Osteocyte (in vitro differentiated cells): ENCODE data around the gene PTTG1IP. TPM values are rescaled to one million over a fixed set of nuclear protein-coding genes. Genes with fewer than 3 reads are reported as not detected.

Experiments
- DNase-seq: peaks from one replicate; pipeline ENCODE4 v3.0.0; 2021; ENCODE audit warnings: mixed read lengths; ENCODE audit not compliant: unreplicated experiment; ENCODE audit errors: extremely low spot score
- H3K27ac Mint-ChIP-seq: one replicate; pipeline ENCODE4 v1.8.0; 2021; ENCODE audit warnings: mild to moderate bottlenecking, mixed read lengths; ENCODE audit not compliant: unreplicated experiment
- H3K27me3 Mint-ChIP-seq: one replicate; pipeline ENCODE4 v1.8.0; 2021; ENCODE audit warnings: mixed read lengths; ENCODE audit not compliant: unreplicated experiment
- H3K36me3 Mint-ChIP-seq: one replicate; pipeline ENCODE4 v1.8.0; 2021; ENCODE audit warnings: mixed read lengths; ENCODE audit not compliant: unreplicated experiment
- H3K4me1 Mint-ChIP-seq: one replicate; pipeline ENCODE4 v1.8.0; 2021; ENCODE audit warnings: mixed read lengths; ENCODE audit not compliant: unreplicated experiment
- H3K4me3 Mint-ChIP-seq: one replicate; pipeline ENCODE4 v1.8.0; 2021; ENCODE audit warnings: mild to moderate bottlenecking, moderate library complexity, mixed read lengths; ENCODE audit not compliant: unreplicated experiment
- H3K9me3 Mint-ChIP-seq: one replicate; pipeline ENCODE4 v1.8.0; 2021; ENCODE audit warnings: mixed read lengths; ENCODE audit not compliant: unreplicated experiment
- total RNA-seq: library from RNA; stranded (reverse); gene quantifications from 2 replicates; pipeline ENCODE4 v1.2.1, GENCODE V29; 2021
- TF ChIP-seq, protein P1 (sequence below): fragments of 200-600 bp; sonication (generic); IDR thresholded peaks from 2 replicates; pipeline ENCODE4 v1.5.0; 2021; ENCODE audit warnings: antibody characterized with exemption, mild to moderate bottlenecking, moderate library complexity

PTTG1IP gene
- total RNA-seq, 1 donor from 2014 or later: 318 TPM

DNA sequence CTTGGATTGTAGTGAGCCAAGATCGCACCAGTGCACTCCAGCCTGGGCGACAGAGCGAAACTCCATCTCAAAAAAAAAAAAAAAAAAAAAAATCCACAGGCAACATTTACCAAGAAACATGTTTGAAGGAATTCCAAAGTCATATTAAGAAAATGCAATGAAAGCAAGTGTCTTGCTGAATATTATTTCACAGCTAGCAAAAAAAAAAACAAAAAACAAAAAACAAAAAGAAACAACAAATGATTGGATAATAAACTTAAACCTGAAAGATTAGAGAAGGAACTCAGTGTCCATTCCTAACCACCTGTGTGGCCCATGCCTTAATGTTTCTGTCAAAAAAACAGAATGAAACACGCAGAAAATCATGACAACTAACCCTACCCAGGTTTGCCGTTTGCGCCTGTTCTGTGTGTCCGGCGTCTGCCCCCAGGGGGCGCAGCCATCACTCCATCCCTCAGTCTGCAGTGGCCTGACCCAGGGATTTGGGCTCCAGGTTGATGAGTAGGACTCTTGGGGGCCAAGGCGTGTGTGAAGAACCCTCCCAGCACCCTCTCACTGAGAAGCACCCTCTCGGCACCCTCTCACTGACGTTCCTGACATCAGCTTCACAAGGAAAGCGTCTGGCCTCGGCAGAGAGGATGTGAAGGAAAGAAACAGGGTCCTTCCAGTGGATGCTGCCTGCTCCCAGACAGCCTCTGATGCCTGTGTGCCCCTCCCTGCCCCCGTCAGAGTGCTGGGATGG is 19.2 kb upstream of the PTTG1IP start:
- Mint-ChIP-seq H3K36me3 (no peaks in the 10 kb centered on the region), H3K9me3 (no peaks in the 10 kb centered on the region), H3K4me1 (no peaks in the 10 kb centered on the region), H3K27me3 (peaks cover 7% of the 10 kb centered on the region), H3K27ac (no peak overlapping the region), H3K4me3 (no peak overlapping the region)
- no peak for DNase-seq
- TF ChIP-seq, protein P1, sequence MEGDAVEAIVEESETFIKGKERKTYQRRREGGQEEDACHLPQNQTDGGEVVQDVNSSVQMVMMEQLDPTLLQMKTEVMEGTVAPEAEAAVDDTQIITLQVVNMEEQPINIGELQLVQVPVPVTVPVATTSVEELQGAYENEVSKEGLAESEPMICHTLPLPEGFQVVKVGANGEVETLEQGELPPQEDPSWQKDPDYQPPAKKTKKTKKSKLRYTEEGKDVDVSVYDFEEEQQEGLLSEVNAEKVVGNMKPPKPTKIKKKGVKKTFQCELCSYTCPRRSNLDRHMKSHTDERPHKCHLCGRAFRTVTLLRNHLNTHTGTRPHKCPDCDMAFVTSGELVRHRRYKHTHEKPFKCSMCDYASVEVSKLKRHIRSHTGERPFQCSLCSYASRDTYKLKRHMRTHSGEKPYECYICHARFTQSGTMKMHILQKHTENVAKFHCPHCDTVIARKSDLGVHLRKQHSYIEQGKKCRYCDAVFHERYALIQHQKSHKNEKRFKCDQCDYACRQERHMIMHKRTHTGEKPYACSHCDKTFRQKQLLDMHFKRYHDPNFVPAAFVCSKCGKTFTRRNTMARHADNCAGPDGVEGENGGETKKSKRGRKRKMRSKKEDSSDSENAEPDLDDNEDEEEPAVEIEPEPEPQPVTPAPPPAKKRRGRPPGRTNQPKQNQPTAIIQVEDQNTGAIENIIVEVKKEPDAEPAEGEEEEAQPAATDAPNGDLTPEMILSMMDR: peak; percentile 85

DNA sequence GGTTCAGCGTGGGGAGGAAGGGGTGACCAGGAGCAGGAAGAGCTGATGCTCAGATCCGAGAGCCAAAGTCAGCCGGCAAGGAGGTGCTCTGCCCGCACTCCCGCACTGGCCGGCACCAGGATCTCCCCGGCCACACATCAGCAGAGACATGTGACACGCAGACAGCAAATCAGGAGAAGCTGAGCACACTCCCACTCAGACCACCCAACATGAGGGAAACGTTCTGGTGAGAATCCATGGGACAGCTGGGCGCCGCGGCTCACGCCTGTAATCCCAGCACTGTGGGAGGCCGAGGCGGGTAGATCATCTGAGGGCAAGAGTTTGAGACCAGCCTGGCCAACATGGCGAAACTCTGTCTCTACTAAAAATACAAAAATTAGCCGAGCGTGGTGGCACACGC is 18.6 kb upstream of the PTTG1IP start:
- Mint-ChIP-seq H3K9me3 (no peaks in the 10 kb centered on the region), H3K4me3 (no peak overlapping the region), H3K36me3 (no peaks in the 10 kb centered on the region), H3K27ac (no peak overlapping the region), H3K4me1 (no peaks in the 10 kb centered on the region), H3K27me3 (peaks cover 7% of the 10 kb centered on the region)
- DNase-seq: no peak
- TF ChIP-seq, protein P1: no peak

DNA sequence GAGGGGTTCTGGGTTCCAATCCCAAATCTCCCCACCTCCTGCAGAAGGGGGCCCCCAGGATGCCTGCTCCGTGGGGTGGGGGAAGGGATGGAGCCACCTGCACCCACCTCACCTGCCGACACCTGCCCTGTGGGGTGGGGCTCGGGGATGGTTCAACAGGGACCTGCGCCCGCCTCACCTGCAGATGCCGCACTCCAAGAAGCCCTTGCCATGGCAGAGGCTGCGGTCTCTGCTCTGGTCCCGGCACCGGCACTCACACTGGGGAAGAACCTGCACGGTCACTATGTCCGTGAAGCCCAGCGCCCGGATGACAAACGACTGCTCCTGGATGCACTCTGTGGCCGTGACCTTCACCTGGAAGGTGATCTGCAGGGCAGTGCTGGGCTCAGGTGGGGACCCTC is 18.1 kb upstream of the PTTG1IP start:
- peaks cover 7% of the 10 kb centered on the region for H3K27me3 Mint-ChIP-seq
- DNase-seq: no peak
- no peak overlapping the region for H3K4me3 Mint-ChIP-seq
- H3K36me3 Mint-ChIP-seq: no peaks in the 10 kb centered on the region
- no peaks in the 10 kb centered on the region for H3K9me3 Mint-ChIP-seq
- no peak overlapping the region for H3K27ac Mint-ChIP-seq
- TF ChIP-seq, protein P1: no peak
- H3K4me1 Mint-ChIP-seq: no peaks in the 10 kb centered on the region

DNA sequence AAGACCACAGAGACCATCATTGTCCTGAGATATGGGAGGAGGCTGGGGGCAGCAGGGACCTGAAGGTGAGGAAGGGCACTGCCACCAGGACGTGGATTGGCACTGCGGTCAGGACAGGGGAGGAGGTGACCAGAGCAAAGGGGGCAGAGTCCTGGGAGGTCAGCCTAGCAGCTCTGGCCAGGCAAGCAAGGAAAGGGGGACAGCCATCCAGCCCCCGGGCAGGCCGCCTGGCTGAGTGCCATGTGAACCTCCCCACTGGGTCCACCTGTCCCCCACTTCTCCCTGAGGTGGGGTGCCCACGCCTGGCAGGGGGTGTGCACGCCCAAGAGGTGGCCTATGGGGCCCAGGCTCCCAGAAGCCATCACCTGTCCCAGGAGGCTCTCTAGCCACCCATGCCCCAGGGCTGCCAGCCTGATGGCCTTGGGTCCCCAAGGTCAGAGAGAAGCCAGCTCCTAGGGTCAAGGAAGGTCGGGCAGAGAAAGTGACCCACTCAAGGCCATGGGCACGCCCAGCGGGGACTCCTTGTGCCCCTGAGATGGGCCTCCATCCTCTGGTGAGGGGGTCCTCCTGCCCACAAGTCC is 17.6 kb upstream of the PTTG1IP start:
- TF ChIP-seq, protein P1: no peak
- no peak overlapping the region for H3K4me3 Mint-ChIP-seq
- no peaks in the 10 kb centered on the region for H3K36me3 Mint-ChIP-seq
- H3K9me3 Mint-ChIP-seq: no peaks in the 10 kb centered on the region
- DNase-seq: no peak
- peaks cover 7% of the 10 kb centered on the region for H3K27me3 Mint-ChIP-seq
- no peaks in the 10 kb centered on the region for H3K4me1 Mint-ChIP-seq
- no peak overlapping the region for H3K27ac Mint-ChIP-seq

DNA sequence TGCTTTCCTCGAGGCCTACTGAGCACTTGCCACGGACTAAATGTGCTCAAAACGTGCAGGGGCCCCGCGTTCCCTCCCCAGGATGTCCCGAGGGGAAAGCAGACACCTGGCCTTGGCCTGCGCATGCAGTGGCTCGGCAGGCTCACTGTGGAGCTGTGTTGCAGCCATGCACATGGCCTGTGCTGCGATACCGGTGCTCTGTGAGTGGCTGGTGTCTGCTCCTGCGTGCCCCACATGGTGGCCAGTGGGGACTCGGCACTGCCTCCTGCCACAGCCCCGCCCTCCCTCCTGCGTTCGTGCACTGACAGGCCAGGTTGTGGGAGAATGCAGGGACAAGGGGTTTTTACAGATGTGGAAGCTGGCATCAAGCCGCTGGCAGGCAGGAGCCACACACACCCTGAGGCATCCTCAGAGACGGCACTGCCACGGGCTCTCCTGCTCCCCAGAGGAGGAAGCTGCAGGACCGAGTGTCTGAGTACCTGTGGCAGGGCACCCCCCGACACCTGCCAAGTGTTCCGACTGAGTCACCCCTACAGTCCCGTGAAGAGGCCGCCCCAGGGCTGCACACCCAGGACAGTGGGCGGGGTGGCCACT is 16.9 kb upstream of the PTTG1IP start:
- H3K36me3 Mint-ChIP-seq: no peaks in the 10 kb centered on the region
- no peak for DNase-seq
- H3K27me3 Mint-ChIP-seq: peaks cover 7% of the 10 kb centered on the region
- H3K4me3 Mint-ChIP-seq: no peak overlapping the region
- no peaks in the 10 kb centered on the region for H3K9me3 Mint-ChIP-seq
- no peak overlapping the region for H3K27ac Mint-ChIP-seq
- TF ChIP-seq, protein P1: no peak
- H3K4me1 Mint-ChIP-seq: no peaks in the 10 kb centered on the region
